Measurements from ENCODE around the gene PRKG1.

GRCh38 chr10:51888263-51888662 lies 814.0 kb downstream of the PRKG1 start:
- no peak for TF ChIP-seq CTCF (IDR thresholded peaks at IDR 0.05)
- no peak for TF ChIP-seq EZH2 (IDR thresholded peaks at IDR 0.05; ENCODE audit: borderline replicate concordance, insufficient read depth, low read depth, low read length, poor library complexity, severe bottlenecking)

Data from B cell (primary cell).